LHCN-M2 (cell line): Measurements from ENCODE around the gene DDAH2. TPM values are rescaled to one million over a fixed set of nuclear protein-coding genes. Genes with fewer than 3 reads are reported as not detected.
A peak's percentile ranks its signal among the peaks of the same experiment; 100 is the strongest.

ENCODE experiments used
- DNase-seq: peaks from one replicate; pipeline ENCODE4 v3.0.0-alpha.2; 2012; ENCODE audit warnings: low read depth
- total RNA-seq: library from RNA; depleted of rRNA; stranded (reverse); fragments of >200 nt; gene quantifications from 2 replicates; pipeline ENCODE4 v1.2.3, GENCODE V29; 2014

The DDAH2 gene
- total RNA-seq, 1 experiment from 2014 or later = 78.4 TPM

DNA sequence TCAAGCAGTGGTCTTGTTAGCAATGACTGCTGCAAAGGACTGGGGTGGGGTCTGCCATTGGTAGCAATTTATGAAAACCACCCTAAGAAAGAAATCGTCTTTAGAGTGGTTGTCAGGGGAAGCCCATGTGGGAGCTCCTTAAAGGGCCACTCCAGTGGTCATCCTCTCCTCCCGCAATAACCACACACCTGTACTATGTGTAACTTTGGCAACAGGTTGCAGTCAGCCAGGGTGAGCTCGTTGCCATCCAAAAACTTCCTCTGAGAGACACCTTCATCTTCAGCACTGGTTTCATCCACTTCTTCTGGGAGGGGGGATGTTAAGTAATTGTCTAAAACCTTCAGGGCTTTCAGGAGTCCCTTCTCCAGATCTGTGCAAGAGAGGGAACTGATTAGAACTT lies 2.9 kb upstream of the DDAH2 start:
- DNase-seq = no peak

GRCh38 chr6:31730631-31731086 lies 1.6 kb upstream of the DDAH2 start:
- DNase-seq = no peak

- peak; percentile 79 for DNase-seq
These were observed 1.0 kb upstream of the DDAH2 start for GRCh38 chr6:31729979-31730630.

DNA sequence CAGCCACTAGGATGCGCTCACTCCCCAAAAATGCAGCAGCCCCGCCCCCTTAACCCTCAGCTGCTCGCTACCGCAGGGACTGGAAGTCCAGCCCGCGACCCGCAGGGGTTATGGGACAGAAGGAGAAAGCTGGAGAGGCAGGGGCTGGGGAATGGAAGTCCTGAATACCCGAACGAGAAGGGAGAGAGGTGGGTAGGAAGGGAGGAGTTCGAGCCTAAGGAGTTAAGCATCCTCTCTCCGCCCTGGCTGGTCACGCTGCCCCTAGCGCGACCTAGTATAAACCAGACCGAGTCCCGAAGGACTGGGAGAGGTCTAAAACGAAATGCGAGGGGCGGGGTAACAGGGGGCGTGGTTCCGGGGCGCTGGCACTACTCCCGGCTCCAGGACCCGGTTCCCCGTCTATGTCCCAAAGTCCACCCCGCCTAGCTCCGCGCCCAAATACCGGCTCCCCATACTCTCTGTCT lies 448 bp upstream of the DDAH2 start:
- DNase-seq = peak; percentile 91

DNA sequence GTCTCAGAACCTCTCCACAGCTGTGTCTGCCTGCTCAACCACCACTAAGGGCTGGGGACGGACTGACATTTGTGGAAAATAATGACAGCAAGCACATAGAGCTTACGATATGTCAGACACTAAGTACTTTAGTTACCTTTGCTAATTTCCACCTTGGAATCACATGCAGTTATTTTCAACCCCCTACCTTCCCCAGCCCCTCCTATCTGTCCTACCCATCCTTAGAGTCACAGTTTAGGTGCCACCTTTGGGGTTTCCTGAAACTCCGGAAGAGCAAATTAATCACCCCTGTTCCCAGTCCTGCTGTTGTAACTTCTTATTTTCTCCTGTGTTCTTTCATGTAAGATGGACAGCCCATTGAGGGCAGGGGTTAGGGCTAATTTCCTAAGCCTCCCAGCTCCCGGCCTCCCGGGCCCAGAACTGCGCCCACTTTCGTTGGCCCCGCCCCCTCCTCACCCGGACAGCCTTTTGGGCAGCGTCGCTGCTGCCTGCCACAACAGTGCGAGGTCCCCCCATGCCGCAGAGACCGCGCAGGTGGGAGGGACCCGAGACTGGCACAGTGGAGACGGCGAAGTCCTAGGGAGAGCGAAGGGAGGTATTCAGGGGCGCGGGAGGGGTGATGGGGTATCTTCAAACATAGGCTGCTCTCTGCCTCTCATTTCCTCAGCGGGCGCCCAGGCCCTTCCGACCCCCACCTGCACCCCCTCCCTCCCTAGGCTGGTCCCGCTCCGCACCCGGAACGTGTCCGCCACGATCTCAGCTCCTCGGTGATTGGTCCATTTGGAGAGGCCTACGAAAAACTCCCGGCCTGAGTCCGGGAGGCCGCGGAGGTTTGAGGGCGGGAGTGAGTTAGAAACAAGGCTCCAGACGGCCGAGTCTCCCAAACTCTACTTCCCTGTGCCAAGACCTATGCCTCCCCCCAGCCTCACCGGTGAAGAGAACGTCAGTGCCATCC lies 1.1 kb downstream of the DDAH2 start:
- no peak for DNase-seq

- DNase-seq = no peak
These were observed 1.9 kb downstream of the DDAH2 start for GRCh38 chr6:31727034-31727716.

DNA sequence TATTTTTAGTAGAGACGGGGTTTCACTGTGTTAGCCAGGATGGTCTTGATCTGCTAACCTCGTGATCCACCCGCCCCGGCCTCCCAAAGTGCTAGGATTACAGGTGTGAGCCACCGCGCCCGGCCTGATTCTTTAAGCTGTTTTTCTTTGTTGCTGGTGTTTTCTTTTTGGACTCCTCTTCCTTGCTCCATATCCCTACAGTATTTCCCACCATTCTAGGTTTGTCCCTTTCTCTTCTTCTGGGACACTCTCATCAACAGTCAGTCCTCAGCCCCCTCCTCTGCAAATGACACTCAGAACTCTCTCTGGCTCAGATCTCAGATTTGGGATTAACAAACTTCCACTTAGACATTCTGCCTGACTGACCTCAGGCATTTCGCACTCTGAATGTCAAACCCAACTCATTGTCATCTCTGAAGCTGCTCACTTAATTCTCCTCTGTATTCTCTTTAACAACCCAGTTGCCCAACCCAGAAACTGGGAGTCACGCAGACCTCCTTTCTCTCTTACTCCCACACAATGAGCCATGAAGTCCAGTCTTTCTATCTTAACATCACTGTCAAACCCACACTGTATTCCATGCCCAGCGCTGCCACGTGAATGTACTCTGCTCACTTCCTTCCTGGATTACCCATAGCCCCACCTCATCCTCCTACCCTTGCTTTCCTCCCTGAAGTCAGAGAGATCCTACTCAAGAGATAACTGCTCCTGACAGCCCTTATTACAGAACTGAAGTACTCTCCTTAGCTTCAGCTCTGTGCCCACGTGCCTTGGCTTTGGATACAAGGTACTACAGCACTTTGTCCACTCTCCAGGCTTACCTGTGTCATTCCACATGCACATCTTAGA lies 3.4 kb downstream of the DDAH2 start:
- no peak for DNase-seq

GRCh38 chr6:31723980-31724691 lies 5.0 kb downstream of the DDAH2 start:
- DNase-seq = no peak

GRCh38 chr6:31723245-31723979 lies 5.7 kb downstream of the DDAH2 start, which contains the start of gene MPIG6B:
Gene MPIG6B, plus strand, starts transcription at chr6:31723373. Its CDS starts 11 bp downstream, at chr6:31723384.
- peak; percentile 42 for DNase-seq

DNA sequence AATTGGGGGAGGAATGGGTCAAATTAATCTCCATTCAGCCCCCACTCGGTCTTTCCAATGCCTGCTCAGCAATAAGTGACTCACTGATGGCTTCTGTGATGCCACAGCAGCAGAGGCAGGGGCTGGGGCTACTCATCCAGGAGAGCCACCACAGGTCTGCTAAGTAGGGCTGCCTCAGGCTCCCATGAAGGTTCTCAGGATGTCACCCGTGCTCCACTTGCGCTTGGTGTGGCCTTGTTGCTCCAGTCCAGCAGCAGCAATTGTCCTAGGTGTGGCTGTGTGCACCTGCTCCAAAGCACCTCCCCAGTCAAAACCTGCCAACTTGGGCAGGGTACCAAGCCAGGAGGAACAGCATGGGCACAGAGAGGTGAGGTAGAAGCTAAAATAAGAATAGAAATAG lies 6.9 kb downstream of the DDAH2 start:
- DNase-seq = no peak

GRCh38 chr6:31721351-31722020 lies 7.6 kb downstream of the DDAH2 start, which contains the start of gene LY6G6C:
Gene LY6G6C, minus strand, starts transcription at chr6:31721746. Its CDS starts 67 bp downstream, at chr6:31721679.
- DNase-seq = no peak

- no peak for DNase-seq
These were observed 8.8 kb downstream of the DDAH2 start for GRCh38 chr6:31720196-31720770.

DNA sequence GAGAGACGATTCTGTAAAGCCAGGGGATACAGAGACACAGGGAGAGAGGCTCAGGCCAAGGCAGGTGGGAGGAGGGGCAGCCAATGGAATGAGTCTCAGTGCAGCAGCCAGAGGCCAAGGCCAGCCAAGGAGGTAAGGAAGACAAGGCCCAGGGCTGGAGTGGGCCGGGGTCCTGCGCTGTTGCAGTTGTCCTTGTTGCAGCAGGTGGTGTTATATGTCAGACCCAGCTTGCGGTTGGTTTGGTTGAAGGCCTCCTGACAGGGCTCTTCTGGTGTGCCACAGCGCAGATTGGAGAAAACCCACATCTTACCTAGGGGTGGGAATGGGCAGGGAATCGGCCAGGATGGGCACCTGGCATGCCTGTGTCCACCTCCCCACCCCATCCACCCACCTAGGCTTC lies 10.1 kb downstream of the DDAH2 start:
- no peak for DNase-seq

GRCh38 chr6:31718265-31718664 lies 10.8 kb downstream of the DDAH2 start:
- no peak for DNase-seq

- no peak for DNase-seq
These were observed 11.4 kb downstream of the DDAH2 start for GRCh38 chr6:31717499-31718222.

DNA sequence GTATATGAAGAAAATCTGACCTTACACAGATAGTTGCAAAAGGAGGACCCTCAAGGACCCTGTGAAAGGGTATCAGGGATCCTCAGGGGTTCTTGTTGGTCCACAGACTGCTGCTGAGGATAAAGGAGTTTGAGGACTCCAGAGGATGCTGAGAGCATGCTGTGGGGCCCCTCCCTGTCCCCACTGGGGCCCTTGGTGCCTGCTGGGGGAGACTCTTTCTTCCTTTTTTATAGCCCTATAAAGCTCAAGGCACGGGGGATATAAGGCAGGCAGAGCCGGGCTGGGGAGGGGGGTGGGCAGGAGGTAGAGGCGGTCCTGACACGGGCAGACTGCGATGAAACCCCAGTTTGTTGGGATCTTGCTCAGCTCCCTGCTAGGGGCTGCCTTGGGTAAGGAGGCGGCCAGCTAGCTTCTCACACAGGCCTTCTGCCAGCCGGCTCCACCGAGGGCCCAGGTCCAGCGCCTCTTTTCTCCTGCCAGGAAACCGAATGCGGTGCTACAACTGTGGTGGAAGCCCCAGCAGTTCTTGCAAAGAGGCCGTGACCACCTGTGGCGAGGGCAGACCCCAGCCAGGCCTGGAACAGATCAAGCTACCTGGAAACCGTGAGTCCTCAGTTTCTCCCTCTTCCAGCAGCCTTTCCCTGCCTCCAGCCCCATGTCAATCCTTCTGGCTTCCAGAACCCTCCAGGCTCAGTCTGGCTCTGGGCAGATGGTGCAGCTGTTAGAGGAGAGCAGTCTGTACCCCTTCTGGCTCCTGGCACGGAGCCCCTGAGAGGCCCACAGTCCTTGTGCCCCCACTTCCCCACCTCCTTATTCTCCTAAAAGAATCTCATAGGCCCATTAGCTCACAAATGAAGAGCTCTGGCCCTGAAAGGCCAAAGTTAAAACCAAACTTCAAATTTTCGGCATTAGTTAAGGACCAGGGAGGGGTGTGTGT lies 13.8 kb downstream of the DDAH2 start, which contains the start of gene LY6G6D:
Gene LY6G6D, plus strand, starts transcription at position 327 of the 937 bp plus-strand sequence. Its CDS starts 8 bp downstream, at position 335.
- no peak for DNase-seq
